K562 (cell line): ENCODE measurements around the gene CCL24. TPM values are rescaled to one million over a fixed set of nuclear protein-coding genes. Genes with fewer than 3 reads are reported as not detected.

ENCODE experiments used
- ARHGAP35 ChIP-seq: fragments of 450-650 bp; IDR thresholded peaks from 2 replicates; pipeline ENCODE4 v1.6.1; 2018; ENCODE audit not compliant: partially characterized antibody
- DIDO1 ChIP-seq: fragments of 450-650 bp; IDR thresholded peaks from 2 replicates; pipeline ENCODE4 v1.6.1; 2016; ENCODE audit warnings: low read depth, missing biosample characterization, missing genetic modification characterization
- ETV1 ChIP-seq: fragments of 450-650 bp; conservative IDR thresholded peaks from 2 replicates; pipeline ENCODE4 v1.6.1; 2016; ENCODE audit warnings: missing genetic modification characterization, control low read depth, low read depth, missing compliant biosample characterization
- KLF6 ChIP-seq: fragments of 250-450 bp; sonication (Bioruptor Pico); IDR thresholded peaks from 2 replicates; pipeline ENCODE4 v1.4.0; 2020; ENCODE audit warnings: mild to moderate bottlenecking, moderate library complexity, borderline replicate concordance
- PCBP1 ChIP-seq: fragments of 200-400 bp; formaldehyde crosslinking; IDR thresholded peaks from 2 replicates; pipeline ENCODE4 v1.6.1; 2018; ENCODE audit warnings: mild to moderate bottlenecking, low read depth, low read length; ENCODE audit not compliant: poor library complexity, severe bottlenecking
- RAD51 ChIP-seq: fragments of 450-650 bp; IDR thresholded peaks from 2 replicates; pipeline ENCODE4 v1.7.1; 2016; ENCODE audit warnings: low read depth, mild to moderate bottlenecking, borderline replicate concordance
- SMAD1 ChIP-seq: fragments of 150-350 bp; IDR thresholded peaks from 2 replicates; pipeline ENCODE4 v1.6.1; 2014; ENCODE audit warnings: low read length, low read depth; ENCODE audit not compliant: partially characterized antibody
- SMARCA4 ChIP-seq: fragments of 450-650 bp; IDR thresholded peaks from 2 replicates; pipeline ENCODE4 v1.6.1; 2016
- STAT5A ChIP-seq: IDR thresholded peaks from 2 replicates; pipeline ENCODE4 v1.6.1; 2012; ENCODE audit warnings: low read length, inconsistent platforms, borderline replicate concordance
- ZBTB40 ChIP-seq, 2 experiments: fragments of 450-650 bp in 1 of 2; sonication (generic) in 1 of 2; formaldehyde crosslinking in 1 of 2; IDR thresholded peaks; 2 replicates each; pipeline versions ENCODE4 v1.7.1 to v1.9.0; 2016 to 2022; ENCODE audit warnings: inconsistent platforms in 1 of 2, mild to moderate bottlenecking in 1 of 2, missing genetic modification reagents in 1 of 2
- ZNF280B ChIP-seq: fragments of 250-450 bp; sonication (Bioruptor Pico); IDR thresholded peaks from 2 replicates; pipeline ENCODE4 v1.5.1; 2021; ENCODE audit warnings: mild to moderate bottlenecking
- polyA plus RNA-seq, 8 experiments: library from polyadenylated mRNA; depleted of rRNA in 4 of 8; stranded (reverse) in 5 of 8; unstranded in 3 of 8; fragments of >200 nt; fragmentation: Nextera tagmentation in 2 of 8; fragmentation: Illumina TruSeq in 1 of 8; extraction: Ambion mirVana in 2 of 8; extraction: Trizol in 1 of 8; gene quantifications; 2 replicates each; pipeline versions ENCODE4 v1.2.1 to v1.2.3, GENCODE V29; 2011 to 2014; ENCODE audit warnings: inconsistent platforms in 1 of 8, missing spikeins in 1 of 8
- total RNA-seq, 7 experiments: library from RNA; depleted of rRNA in 6 of 7; stranded (reverse); fragments of >200 nt in 6 of 7; fragmentation: Illumina TruSeq in 2 of 7; extraction: Trizol in 2 of 7; gene quantifications; 2 replicates each; pipeline versions ENCODE4 v1.2.1 to v1.2.3, GENCODE V29; 2011 to 2021; ENCODE audit warnings: low replicate concordance in 1 of 7
- TF ChIP-seq, protein P1 (sequence below): sonication (generic); IDR thresholded peaks from 2 replicates; pipeline ENCODE4 v1.6.1; 2016
- TF ChIP-seq, protein P2 (sequence below), 2 experiments: fragments of 450-650 bp in 1 of 2; IDR thresholded peaks; 2 replicates each; pipeline ENCODE4 v1.6.1; 2011 to 2017; ENCODE audit warnings: low read depth in 2 of 2, antibody characterized with exemption in 1 of 2, borderline replicate concordance in 1 of 2, low read length in 1 of 2, mild to moderate bottlenecking in 1 of 2, mixed read lengths in 1 of 2; ENCODE audit not compliant: control insufficient read depth in 1 of 2

Gene CCL24
- total and polyA plus RNA-seq, 9 of the 15 experiments (the other 6 are each of a cell fraction or from before 2014, with no cell fraction given): 0.45 to 3.6 (median 0.95) TPM; not detected in 1

DNA sequence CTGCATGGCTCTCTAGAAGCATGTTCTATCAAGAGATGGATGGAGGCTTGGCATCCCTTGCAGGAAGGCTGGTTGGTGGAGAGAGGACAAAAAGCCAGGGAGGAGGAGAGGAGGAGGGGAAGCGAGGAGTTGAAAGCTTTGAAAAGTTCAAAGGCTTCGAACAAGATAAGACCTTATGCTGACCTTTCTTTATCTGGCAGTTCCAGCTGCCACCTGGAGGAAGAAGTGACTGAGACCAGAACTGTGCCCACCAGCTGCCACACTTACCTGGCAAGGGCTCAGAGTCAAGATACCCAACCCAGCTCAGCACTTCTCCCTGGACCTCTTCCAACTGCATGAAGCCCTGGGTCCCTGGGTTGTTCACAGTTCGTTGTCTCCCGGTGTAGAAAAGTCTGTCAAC, 14.8 kb downstream of the CCL24 start (continued):
- TF ChIP-seq, protein P1, sequence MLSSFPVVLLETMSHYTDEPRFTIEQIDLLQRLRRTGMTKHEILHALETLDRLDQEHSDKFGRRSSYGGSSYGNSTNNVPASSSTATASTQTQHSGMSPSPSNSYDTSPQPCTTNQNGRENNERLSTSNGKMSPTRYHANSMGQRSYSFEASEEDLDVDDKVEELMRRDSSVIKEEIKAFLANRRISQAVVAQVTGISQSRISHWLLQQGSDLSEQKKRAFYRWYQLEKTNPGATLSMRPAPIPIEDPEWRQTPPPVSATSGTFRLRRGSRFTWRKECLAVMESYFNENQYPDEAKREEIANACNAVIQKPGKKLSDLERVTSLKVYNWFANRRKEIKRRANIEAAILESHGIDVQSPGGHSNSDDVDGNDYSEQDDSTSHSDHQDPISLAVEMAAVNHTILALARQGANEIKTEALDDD: no peak
- peak; percentile 50; the same call in 1 of the 2 replicates for TF ChIP-seq STAT5A
- no peak for TF ChIP-seq KLF6 (CRISPR knock-in tag)
- TF ChIP-seq ETV1 (tag): 0 out of 2 replicates have a peak, but pooled peaks have one; percentile 11
- no peak for TF ChIP-seq PCBP1
- TF ChIP-seq SMARCA4: peak; percentile 63
- no peak for TF ChIP-seq ZNF280B (CRISPR knock-in tag)
- TF ChIP-seq RAD51: no peak
- no peak for TF ChIP-seq SMAD1
- TF ChIP-seq ZBTB40 (IDR thresholded peaks at IDR 0.05): no peak
- no peak for TF ChIP-seq ZBTB40 (CRISPR knock-in tag; IDR thresholded peaks at IDR 0.05)
- TF ChIP-seq, protein P2, sequence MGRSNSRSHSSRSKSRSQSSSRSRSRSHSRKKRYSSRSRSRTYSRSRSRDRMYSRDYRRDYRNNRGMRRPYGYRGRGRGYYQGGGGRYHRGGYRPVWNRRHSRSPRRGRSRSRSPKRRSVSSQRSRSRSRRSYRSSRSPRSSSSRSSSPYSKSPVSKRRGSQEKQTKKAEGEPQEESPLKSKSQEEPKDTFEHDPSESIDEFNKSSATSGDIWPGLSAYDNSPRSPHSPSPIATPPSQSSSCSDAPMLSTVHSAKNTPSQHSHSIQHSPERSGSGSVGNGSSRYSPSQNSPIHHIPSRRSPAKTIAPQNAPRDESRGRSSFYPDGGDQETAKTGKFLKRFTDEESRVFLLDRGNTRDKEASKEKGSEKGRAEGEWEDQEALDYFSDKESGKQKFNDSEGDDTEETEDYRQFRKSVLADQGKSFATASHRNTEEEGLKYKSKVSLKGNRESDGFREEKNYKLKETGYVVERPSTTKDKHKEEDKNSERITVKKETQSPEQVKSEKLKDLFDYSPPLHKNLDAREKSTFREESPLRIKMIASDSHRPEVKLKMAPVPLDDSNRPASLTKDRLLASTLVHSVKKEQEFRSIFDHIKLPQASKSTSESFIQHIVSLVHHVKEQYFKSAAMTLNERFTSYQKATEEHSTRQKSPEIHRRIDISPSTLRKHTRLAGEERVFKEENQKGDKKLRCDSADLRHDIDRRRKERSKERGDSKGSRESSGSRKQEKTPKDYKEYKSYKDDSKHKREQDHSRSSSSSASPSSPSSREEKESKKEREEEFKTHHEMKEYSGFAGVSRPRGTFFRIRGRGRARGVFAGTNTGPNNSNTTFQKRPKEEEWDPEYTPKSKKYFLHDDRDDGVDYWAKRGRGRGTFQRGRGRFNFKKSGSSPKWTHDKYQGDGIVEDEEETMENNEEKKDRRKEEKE (IDR thresholded peaks at IDR 0.05; ENCODE audit: borderline replicate concordance in 1 of 2, control insufficient read depth in 1 of 2, low read depth in 2 of 2, low read length in 1 of 2): no peak
- TF ChIP-seq ARHGAP35: no peak
- no peak for TF ChIP-seq DIDO1
